Stimulated activated CD4-positive, alpha-beta T cell treated with anti-CD3 and anti-CD28 coated beads, Interleukin-12 subunit alpha, Interleukin-12 subunit beta, amount 100 ng/mL, for 4 hours (primary cell): ENCODE results near the gene SAMD10.
"Not testable (repeated sequence)": the region's sequence is repeated elsewhere in the genome, so short reads cannot be mapped to it uniquely, and the experiment has no call there.

Experiments
- DNase-seq: peaks from one replicate; pipeline ENCODE4 v3.0.0-alpha.2; 2020

The SAMD10 gene

DNA sequence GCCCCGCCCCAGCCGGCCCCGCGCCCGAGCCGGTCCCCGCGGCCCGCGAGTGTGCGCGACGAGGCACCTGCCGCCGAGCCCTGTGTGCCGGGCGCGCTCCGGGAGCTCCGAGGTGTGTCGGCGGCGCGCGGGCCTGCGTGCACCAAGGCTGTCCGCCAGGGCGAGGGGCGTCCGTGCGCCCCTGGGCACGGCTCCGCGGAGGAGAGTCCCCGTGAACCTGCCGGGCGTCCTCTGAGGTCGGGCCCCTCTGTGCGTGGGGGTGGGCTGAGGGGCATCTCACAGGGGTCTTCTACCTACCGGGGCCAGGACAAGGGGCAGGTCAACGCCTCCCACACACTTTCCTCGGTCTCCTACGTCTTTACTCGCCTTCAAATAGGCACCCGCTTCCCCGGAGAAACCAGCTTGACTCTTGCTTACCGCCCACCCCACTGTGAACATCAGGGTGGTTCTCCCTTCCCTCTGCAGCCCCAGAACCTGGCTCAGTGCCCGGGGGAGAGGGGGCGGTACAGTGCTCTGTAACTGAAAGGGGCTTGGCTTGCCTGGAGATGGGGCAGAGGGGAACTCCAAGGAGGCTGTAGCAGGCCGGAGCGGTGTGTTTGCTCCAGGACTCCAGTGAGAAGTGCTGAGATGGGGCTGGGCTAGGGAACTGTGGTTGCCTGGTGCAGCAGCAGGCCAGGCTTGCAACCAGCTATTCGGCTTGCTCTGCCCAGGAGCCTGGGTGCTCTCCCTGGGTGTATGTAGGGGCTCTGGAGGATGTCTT lies at the start of gene SAMD10:
TSS of gene SAMD10 (minus strand) at position 86 of the 760 bp plus-strand sequence. CDS start 175 bp downstream, outside the sequence.
- peak; percentile 89 for DNase-seq

DNA sequence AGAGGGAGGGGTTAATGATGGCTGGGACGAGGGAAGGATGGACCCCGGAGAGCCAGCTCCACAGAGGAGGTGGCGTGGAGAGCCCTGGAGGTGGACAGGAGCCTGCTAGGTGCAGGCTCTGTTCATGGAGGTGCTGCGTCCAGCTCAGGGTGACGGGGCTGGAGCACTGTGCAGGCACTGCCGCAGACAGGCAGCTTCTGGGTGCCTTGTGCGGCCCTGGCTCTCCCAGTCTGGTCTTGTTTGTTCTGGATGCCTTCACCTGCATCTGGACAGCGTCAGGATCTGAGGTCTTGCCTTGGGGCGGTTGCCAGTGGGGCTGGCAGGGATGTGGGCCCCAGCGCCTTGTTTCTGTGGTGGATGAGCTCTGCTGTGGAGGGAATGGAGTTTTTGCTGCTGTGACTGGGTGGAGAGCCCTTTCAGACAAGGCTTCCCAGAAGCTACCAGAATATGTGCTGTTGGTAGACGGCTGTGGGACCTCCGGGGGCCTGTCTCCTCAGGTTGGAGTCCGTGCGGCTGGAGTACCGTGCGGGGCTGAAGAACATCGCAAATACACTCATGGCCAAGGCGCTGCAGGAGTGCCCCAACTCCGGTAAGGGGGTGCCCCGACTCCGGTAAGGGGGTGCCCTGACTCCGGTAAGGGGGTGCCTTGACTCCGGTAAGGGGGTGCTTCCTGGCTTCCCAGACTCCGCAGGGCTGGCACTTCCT lies 48.7 kb upstream of the SAMD10 start:
- DNase-seq: no peak

DNA sequence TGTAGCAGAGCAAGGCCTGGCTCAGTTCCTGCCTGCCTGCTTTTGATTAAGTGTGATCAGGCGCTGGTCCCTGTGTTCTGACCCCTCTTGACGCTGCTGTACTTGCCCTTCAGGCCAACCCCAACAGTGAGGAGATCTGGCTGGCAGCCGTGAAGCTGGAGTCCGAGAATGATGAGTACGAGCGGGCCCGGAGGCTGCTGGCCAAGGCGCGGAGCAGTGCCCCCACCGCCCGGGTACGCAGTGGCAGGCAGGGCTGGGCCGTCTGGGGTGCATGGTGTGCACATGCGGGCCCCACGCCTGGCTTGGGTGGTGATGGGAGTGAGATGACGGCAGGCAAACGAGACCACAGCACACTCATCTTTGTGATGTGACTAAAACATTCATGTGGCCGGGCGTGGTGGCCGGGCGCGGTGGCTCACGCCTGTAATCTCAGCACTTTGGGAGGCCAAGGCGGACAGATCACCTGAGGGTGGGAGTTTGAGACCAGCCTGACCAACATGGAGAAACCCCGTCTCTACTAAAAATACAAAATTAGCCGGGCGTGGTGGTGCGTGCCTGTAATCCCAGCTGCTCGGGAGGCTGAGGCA lies 46.5 kb upstream of the SAMD10 start:
- DNase-seq: no peak

DNA sequence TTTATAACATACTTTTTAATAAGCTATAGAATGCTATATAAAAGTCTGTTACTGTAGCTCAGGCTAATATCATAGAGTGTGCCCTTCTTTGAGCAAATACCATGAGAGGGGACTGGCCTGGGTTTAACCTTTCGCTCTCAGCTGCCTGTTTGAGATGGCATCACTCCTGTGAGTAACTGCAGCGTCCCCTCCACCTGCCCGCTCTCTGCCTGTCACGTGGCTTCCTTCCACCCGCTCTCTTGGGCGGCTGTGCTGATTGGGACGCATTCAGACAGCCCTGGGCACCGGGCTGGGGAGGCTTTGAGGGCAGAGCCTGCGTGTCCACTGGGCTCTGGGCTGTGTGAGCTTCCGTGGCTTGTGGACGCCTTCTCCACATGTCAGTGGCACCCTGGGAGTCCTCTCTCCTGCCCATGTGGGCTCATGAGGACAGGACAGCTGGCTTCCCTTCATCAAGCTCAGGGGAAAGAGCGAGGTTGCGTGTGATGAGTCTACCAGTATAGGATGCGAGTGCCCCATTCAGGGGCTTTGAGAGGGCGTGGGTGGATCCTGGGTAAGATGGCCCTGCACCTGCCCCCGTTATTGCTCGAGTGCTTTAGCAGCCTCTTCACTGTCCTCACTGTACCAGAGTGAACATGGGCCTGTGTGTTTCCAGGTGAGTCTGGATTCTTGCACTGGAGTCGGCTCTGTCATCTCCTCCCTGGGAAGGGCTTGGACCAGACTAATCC lies 45.8 kb upstream of the SAMD10 start:
- DNase-seq: no peak

DNA sequence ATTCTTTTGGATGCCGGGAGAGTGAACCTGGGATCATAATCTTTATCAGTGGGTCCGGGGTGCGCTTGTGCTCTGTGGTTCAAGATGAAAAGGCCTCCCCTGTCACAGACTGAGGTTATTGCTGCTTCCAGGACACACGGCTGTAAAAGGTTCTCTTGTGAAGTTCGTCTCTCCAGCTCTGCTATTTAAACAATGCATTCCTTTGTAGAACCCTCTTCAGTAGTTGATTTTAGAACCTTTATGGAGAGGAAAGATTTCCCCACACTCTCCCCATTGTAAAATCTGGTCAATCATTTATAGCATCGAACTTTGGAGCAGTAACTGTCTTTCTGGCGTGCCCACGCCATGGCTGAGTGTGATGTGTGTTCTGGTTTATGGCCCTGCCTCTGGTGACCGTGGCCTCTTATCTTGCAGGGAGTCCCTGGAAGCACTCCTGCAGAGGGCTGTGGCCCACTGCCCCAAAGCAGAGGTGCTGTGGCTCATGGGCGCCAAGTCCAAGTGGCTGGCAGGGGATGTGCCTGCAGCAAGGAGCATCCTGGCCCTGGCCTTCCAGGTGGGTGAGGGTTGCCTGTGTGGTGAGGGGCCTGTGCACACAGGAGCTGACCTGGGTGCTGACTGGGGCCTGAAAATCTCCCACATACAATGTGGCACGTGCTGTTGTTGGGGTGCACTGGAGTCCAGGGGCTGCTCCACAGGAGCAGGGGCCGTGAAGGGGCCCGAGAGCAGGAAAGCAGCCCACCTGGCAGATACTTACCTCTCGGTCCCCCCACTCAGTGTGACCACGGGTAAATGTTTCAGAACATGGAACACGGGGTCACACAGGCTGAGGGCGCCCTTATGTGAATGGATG lies 44.9 kb upstream of the SAMD10 start:
- no peak for DNase-seq

DNA sequence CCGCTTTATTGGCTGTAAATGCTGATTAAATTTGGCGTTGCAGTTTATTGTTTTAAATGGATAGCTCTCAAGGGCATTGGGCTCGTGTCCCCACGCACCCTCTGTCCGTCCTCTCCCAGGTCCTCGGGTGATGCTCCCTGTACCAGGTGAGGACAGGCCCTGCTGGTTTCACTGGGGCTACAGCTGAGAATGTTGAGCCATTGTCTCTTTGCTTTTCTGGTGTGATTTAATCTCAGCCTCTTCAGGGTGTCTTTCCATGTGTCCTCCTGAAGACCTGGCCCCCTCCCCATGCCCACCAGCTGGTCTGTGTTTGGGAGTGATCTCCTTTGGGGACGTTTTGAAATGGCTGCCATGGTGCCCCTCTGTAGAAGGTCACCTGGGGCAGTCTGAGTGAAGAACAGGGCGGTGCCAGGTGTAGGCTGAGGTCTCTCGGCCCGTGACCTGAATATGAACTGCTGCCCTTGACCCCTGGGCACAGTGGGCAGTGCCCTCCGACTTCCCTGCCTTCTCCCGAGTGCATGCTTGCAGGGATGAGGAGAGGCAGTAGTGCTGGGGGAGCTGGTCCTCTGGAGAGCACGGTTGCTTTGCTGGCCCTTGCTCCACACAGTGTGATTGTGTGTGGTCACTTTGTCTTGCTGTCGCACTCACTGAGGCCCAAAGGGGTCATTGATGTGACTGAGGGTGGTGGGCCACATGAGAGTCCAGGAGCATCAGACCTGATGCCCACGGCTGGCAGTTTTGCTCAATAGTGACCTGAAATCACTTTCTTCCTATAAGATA lies 44.1 kb upstream of the SAMD10 start:
- DNase-seq: no peak

DNA sequence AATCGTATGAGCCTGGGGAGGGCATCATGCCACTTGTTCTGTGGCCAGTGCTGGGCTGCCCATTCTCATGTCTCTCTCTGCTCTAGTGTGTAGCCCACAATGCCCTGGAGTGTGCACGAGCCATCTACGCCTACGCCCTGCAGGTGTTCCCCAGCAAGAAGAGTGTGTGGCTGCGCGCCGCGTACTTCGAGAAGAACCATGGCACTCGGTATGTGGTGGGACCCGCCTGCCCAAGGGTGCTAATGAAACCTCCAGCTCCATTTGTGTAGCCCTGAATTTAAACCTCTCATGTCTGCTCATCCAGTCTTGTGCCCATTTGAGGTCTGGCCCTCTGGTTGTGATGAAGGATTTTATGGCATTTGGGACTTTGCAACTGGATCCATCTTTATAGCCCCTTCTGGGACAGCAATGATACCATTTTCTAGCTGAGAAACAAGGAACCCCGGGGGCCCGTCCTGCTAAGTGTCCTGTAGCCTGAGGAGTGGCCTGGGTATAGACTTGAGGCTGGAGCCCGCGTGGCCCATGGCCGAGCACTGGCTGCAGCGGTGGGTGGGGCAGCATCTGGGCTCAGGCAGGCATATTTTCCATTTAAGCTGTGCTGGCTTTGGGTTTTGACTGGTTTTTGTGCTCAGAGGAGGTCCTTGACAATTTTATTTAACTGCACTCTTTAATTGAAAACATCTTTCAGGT lies 43.4 kb upstream of the SAMD10 start:
- DNase-seq: no peak

DNA sequence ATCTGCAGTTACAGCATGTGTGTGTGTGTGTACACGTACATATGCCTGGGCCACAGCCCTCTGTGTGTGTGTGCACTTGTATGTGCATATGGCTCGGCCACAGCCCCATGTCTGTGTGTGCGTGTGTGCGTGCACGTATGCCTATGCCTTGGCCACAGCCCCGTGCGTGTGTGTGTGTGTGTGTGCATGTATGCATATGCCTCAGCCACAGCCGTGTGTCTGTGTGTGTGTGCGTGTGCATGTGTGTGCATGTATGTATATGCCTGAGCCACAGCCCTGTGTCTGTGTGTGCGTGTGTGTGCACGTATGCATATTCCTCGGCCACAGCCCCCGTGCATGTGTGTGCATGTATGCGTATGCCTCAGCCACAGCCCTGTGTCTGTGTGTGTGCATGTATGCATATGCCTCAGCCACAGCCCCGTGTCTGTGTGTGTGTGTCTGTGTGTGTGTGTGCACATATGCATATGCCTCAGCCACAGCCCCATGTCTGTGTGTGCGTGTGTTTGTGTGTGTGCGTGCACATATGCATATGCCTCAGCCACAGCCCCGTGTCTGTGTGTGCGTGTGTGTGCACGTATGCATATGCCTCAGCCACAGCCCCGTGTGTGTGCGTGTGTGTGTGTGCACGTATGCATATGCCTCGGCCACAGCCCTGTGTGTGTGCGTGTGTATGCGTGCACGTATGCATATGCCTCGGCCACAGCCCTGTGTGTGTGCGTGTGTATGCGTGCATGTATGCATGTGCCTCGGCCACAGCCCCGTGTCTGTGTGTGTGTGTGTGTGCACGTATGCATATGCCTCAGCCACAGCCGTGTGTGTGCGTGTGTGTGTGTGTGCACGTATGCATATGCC lies 41.9 kb upstream of the SAMD10 start:
- DNase-seq: no peak

DNA sequence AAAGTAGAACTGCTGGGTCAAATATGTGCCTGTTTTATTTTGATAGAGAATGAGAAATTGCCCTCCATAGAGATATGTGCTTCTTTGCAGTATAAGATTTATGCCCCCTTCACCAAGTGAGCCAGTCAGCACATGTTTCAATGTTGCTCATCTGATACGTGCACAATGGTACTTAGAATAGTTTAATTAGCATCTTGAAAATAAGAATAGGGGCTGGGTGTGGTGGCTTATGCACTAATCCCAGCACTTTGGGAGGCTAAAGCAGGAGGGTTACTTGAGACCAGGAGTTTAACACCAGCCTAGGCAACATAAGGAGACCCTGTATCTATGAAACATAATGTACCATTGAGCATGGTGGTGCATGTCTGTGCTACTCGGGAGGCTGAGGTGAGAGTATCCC lies 36.2 kb upstream of the SAMD10 start:
- DNase-seq: no peak

DNA sequence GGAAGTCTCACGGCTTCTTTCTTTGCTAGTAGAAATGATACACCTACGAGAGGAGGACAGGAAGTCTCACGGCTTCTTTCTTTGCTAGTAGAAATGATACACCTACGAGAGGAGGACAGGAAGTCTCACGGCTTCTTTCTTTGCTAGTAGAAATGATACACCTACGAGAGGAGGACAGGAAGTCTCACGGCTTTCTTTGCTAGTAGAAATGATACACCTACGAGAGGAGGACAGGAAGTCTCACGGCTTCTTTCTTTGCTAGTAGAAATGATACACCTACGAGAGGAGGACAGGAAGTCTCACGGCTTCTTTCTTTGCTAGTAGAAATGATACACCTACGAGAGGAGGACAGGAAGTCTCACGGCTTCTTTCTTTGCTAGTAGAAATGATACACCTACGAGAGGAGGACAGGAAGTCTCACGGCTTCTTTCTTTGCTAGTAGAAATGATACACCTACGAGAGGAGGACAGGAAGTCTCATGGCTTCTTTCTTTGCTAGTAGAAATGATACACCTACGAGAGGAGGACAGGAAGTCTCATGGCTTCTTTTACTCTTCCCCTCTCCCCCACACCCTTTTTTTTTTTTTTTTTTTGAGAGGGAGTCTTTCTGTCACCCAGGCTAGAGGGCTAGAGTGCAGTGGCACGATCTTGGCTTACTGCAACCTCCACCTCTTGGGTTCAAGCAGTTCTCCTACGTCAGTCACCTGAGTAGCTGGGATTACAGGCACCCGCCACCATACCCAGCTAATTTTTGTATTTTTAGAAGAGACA lies 33.1 kb upstream of the SAMD10 start:
- not testable (repeated sequence) for DNase-seq

DNA sequence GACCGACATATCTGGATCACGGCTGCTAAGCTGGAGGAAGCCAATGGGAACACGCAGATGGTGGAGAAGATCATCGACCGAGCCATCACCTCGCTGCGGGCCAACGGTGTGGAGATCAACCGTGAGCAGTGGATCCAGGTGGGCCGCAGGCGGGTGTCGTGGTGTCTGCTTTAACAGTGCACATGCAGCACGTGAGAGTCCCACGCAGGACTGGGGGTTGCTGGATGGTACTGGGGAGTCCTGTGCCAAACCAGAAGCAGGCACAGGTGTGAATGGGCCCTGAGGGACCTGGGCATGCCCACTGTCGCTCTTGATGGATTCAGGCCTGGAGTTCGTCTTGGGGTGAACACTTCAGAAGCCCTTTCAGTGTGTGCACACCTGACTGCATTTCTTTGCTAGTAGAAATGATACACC lies 31.9 kb upstream of the SAMD10 start:
- no peak for DNase-seq

DNA sequence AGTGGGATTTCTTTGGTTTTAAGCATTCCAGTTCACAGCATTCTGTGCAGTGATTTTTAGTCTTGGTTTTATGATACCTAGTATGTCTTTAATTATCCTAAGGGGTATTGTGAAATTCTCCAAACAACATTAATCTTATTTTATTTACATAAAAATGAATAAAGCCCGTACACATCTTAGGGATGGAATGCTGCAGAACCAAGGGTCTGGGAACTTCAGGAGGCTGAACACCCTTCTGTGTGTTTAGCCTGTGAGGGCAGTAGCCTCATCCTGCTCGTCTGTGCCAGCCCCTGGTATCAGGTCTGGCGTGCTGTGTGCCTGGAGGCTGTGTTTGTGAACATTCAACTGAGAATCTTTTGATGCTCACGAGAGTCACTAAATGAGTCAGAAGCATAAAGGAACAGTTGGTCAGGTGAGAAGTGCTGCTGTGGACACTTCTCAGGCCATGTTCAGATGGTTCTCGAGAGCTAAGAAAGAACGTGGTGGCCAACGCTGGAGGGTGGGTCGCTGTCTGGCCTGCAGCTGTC lies 31.3 kb upstream of the SAMD10 start:
- no peak for DNase-seq

DNA sequence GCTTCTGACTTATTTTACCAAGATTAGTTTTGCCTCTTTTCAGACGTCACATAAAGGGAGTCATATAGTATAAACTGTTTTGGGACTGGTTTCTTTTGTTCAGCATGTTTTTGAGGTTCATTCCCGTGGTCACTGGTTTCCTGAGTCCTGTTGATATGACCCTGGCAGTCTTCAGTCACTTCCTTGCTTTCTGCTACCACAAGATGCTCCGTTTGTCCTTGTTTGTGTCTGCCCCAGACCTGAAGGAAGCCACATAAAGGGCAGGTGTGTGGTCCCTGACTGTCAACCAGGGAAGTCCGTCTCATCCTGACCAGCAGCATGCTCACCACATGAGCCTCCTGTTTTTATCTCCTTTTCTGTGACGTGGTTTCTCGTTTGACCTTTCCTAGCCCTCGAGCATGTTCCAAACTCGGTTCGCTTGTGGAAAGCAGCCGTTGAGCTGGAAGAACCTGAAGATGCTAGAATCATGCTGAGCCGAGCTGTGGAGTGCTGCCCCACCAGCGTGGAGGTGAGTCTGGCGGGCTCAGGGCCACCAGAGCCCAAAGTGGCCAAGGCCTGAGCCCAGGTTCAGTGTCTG lies 30.5 kb upstream of the SAMD10 start:
- DNase-seq: no peak

DNA sequence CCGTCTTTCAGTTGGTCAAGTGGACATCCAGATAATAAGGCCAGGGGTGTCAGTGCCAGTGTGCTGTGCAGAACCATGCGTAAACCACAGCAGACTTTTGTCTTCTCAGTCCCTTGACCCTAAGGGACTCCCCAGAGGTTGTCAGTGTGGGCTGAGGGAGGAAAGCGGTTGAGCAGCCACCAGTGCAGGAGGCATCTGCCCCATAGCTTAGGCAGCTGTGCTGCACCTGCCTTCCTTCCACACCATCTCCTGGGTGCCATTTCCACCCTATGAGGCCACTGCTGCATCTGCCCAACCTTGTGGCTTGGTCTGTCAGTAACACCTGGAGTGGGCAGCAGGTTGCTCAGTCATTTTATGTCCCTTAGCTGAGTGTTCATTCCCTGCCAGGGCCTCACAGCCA lies 27.5 kb upstream of the SAMD10 start:
- no peak for DNase-seq

DNA sequence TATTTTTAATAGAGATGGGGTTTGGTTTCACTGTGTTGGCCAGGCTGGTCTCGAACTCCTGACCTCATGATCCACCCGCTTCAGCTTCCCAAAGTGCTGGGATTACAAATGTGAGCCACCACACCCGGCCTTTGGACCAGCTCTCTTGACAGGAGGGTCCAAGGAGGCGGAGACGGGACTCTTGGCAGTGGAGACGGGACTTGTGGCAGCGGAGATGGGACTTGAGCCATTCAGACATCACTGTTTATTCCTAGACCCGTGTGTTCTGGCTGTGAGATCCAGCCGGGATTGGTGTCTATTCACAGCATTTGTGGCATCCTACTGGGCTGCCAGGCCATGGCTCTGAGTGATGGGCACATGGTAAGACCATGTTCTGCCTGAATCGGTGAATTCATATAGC lies 27.0 kb upstream of the SAMD10 start:
- DNase-seq: no peak

DNA sequence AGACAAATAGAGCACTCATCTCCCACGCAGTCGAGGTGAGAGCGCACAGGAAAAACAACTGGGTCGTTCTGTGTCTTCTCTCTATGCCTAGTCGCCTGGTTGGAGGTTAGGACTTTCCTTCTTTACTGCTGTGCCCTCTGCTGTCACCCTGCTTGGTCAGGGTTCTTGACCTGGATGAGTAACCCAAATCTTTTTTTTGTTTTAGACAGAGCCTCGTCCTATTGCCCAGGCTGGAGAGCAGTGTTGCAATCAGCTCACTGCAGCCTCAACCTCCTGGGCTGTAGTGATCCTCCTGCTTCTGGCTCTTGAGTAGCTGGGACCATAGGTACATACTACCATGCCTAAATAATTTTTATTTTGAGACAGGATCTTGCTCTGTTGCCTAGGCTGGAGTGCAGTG lies 26.0 kb upstream of the SAMD10 start:
- no peak for DNase-seq

DNA sequence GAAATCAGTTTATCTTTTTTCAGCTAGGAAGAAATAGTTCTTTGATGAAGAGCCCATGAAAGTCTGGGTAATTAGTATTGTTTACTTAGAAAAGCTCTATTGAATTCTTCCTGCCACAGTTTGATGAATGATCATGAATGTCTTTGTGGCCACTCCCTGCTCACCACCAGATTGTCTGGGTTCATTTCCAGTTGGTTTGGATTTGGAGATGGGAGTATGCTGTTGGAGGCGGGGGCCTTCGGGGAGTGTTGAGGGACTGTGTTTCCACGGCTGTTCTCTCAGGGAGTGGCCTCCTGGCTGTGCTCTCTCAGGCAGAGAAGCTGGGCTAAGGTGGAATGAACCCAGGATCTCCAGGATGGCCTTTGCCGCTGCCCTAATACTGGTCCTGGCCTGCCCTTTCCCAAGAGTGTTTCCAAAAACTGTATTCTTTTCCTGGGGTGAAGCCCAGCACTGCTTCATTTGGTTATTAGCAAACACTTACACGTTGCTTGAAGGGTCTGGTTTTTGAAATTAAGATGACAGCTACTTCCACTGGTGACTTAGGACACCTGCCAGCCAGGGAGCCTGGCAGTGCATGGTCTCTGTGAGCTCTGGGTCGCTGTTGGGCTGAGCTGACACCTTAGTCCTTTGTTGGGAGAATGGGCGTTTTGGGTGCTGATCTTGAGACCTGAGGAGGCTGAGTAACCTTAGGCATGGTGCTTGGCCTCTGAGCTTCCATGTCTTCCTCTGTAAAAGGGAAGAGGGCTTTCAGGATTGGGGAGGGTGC lies 24.7 kb upstream of the SAMD10 start:
- DNase-seq: no peak

DNA sequence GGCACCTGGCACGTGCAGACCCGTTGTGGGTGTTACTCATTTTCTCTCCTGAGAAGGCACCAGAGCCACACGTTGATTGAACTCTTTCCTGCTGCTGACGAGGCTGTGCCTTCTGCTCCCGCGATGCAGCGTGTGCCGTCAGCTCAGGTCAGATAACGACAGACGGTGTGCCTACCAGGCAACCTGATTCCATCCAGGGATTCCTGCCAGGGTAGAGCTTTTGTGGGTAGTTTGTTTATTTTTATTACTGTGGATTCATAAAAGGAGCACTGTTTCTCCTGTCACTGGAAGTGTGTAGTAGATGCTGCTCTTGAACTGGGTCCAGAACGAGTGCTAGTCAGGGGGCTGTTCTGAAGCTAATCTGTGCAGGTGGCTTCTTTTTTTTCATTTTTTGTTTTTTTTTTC lies 22.2 kb upstream of the SAMD10 start:
- no peak for DNase-seq
